Esophagus squamous epithelium (tissue), 5 donors: ENCODE results near the gene STX1A. TPM values are rescaled to one million over a fixed set of nuclear protein-coding genes. Genes with fewer than 3 reads are reported as not detected.
A peak's percentile ranks its signal among the peaks of the same experiment; 100 is the strongest.
"Not testable (repeated sequence)": the region's sequence is repeated elsewhere in the genome, so short reads cannot be mapped to it uniquely, and the experiment has no call there.

ENCODE experiments used
- DNase-seq: peaks from one replicate; lab custom pipeline; 2025; lab: John Stamatoyannopoulos, UW
- H3K27ac ChIP-seq, 4 donors: fragments of 200-600 bp; sonication (generic); one replicate each; pipeline ENCODE4 v1.5.1; 2016 to 2019; ENCODE audit warnings: mild to moderate bottlenecking in 1 of 4
- H3K27me3 ChIP-seq, 4 donors: fragments of 200-600 bp; sonication (generic); 1 replicate in 3 of 4; 2 replicates in 1 of 4; pipeline versions ENCODE4 v1.5.1 to v1.6.0; 2017 to 2021; ENCODE audit warnings: antibody characterized with exemption in 1 of 4
- H3K36me3 ChIP-seq, 3 donors: fragments of 200-600 bp; sonication (generic); one replicate each; pipeline ENCODE4 v1.5.1; 2016 to 2019
- H3K4me1 ChIP-seq, 3 donors: fragments of 200-600 bp; sonication (generic); one replicate each; pipeline ENCODE4 v1.5.1; 2017 to 2019
- H3K4me3 ChIP-seq, 4 donors: fragments of 200-600 bp; sonication (generic); 1 replicate in 3 of 4; 2 replicates in 1 of 4; pipeline ENCODE4 v1.5.1; 2016 to 2019; ENCODE audit warnings: mild to moderate bottlenecking in 2 of 4, moderate library complexity in 1 of 4
- H3K9me3 ChIP-seq, 3 donors: fragments of 200-600 bp; sonication (generic); one replicate each; pipeline ENCODE4 v1.5.1; 2016 to 2019
- CTCF ChIP-seq, 6 experiments: fragments of 450-650 bp in 4 of 6; fragments of 200-600 bp in 2 of 6; sonication (generic) in 2 of 6; IDR thresholded peaks; one replicate each; pipeline ENCODE4 v1.5.1; 2016 to 2019; ENCODE audit warnings: antibody characterized with exemption in 6 of 6, mild to moderate bottlenecking in 4 of 6, moderate library complexity in 4 of 6
- POLR2A ChIP-seq, 4 donors: fragments of 450-650 bp; IDR thresholded peaks; one replicate each; pipeline ENCODE4 v1.6.1; 2017; ENCODE audit warnings: antibody characterized with exemption in 4 of 4, mild to moderate bottlenecking in 4 of 4, moderate library complexity in 3 of 4
- WGBS, 2 donors: methylation state at CpG; one replicate each; pipeline ENCODE4 v1.1.5; 2018; 5-methylcytosine and 5-hydroxymethylcytosine counted together
- intact Hi-C: fragments of 100-400 bp; cut with DNase I; formaldehyde crosslinking; loops from one replicate; pipeline ENCODE4 v1.15.0; 2022
- total RNA-seq, 4 donors: library from RNA; depleted of rRNA; stranded (reverse); fragments of >200 nt; gene quantifications; one replicate each; pipeline ENCODE4 v1.1.0, GENCODE V29; 2016
- donor health status: DM: yes; HTN: yes; CAD: no.

STX1A gene
- total RNA-seq, 4 donors from 2014 or later: 0.94 to 4.0 (median 1.8) TPM

- intact Hi-C loops: loop anchor here (10.0 kb wide), 1 partner anchor 47 kb away; no protein-coding TSS in a partner anchor
Measured at GRCh38 chr7:73721377-73721817, 1.9 kb upstream of the STX1A start.

GRCh38 chr7:73720443-73720842 is 974 bp upstream of the STX1A start:
- 89 to 92% methylated on average over 9 of the region's 9 CpGs for WGBS, 2 donors
- H3K4me3 ChIP-seq, H3K27me3 ChIP-seq, H3K27ac ChIP-seq, DNase-seq, H3K9me3 ChIP-seq, H3K36me3 ChIP-seq: not testable (repeated sequence)
- H3K4me1 ChIP-seq: peaks cover 26 to 60% (median 43%) of the 10 kb centered on the region in 3 donors
- intact Hi-C loops: loop anchor here (10.0 kb wide), 1 partner anchor 46 kb away; no protein-coding TSS in a partner anchor

More at GRCh38 chr7:73721377-73721817, 1.9 kb upstream of the STX1A start:
- no peak for DNase-seq
- no peak overlapping the region for H3K4me3 ChIP-seq
- H3K27me3 ChIP-seq: peaks cover 0 to 12% (median 0%) of the 10 kb centered on the region in 4 donors
- H3K4me1 ChIP-seq: peaks cover 26 to 52% (median 33%) of the 10 kb centered on the region in 3 donors
- no peaks in the 10 kb centered on the region for H3K9me3 ChIP-seq
- 63 to 73% methylated on average over 2 of the region's 3 CpGs for WGBS, 2 donors
- no peak overlapping the region for H3K27ac ChIP-seq
- H3K36me3 ChIP-seq: no peaks in the 10 kb centered on the region
- TF ChIP-seq POLR2A (IDR thresholded peaks at IDR 0.05): no peak
- TF ChIP-seq CTCF (IDR thresholded peaks at IDR 0.05): no peak

GRCh38 chr7:73719806-73720169 is 319 bp upstream of the STX1A start:
- no peak overlapping the region for H3K27ac ChIP-seq
- 17 to 46% methylated on average over 5 to 9 of the region's 16 CpGs for WGBS, 2 donors
- peaks cover 0 to 10% (median 0%) of the 10 kb centered on the region in 4 donors for H3K27me3 ChIP-seq
- TF ChIP-seq POLR2A (IDR thresholded peaks at IDR 0.05) (no peak), CTCF (IDR thresholded peaks at IDR 0.05) (no peak)
- H3K4me1 ChIP-seq: peaks cover 26 to 62% (median 45%) of the 10 kb centered on the region in 3 donors
- peak overlapping the region in 3 of 4 donors; percentile 62 to 92 (median 76) for H3K4me3 ChIP-seq
- intact Hi-C loops: loop anchor here (10.0 kb wide), 1 partner anchor 45 kb away; no protein-coding TSS in a partner anchor
- no peak for DNase-seq
- no peaks in the 10 kb centered on the region for H3K9me3 ChIP-seq
- no peaks in the 10 kb centered on the region for H3K36me3 ChIP-seq

- Histone ChIP-seq H3K36me3 (no peaks in the 10 kb centered on the region), H3K9me3 (no peaks in the 10 kb centered on the region), H3K27ac (peak overlapping the region in 3 of 4 donors; percentile 5 to 49 (median 44)), H3K27me3 (peaks cover 0 to 16% (median 0%) of the 10 kb centered on the region in 4 donors), H3K4me1 (peaks cover 26 to 62% (median 45%) of the 10 kb centered on the region in 3 donors), H3K4me3 (peak overlapping the region; percentile 62 to 92 (median 72))
- no peak for DNase-seq
- intact Hi-C loops: no loop called here
- TF ChIP-seq POLR2A (IDR thresholded peaks at IDR 0.05) (no peak), CTCF (IDR thresholded peaks at IDR 0.05) (no peak)
- 24% methylated on average over 8 of the region's 9 CpGs; no CpG with 5 or more reads in 1 of the 2 donors for WGBS, 2 donors
Measured at GRCh38 chr7:73718438-73718881, 1.0 kb downstream of the STX1A start.

GRCh38 chr7:73717991-73718405 is 1.5 kb downstream of the STX1A start:
- intact Hi-C loops: no loop called here
- Histone ChIP-seq H3K4me3 (peak overlapping the region in 2 of 4 donors; percentile 76 to 92), H3K9me3 (no peaks in the 10 kb centered on the region), H3K27ac (peak overlapping the region in 2 of 4 donors; percentile 5 to 49), H3K27me3 (peaks cover 0 to 17% (median 0%) of the 10 kb centered on the region in 4 donors), H3K36me3 (no peaks in the 10 kb centered on the region), H3K4me1 (peaks cover 26 to 62% (median 45%) of the 10 kb centered on the region in 3 donors)
- TF ChIP-seq POLR2A (IDR thresholded peaks at IDR 0.05) (no peak), CTCF (IDR thresholded peaks at IDR 0.05) (no peak)
- DNase-seq: no peak
- 26 to 50% methylated on average over 1 to 9 of the region's 10 CpGs for WGBS, 2 donors
